ENCODE data around the gene ENPP7. TPM values are rescaled to one million over a fixed set of nuclear protein-coding genes. Genes with fewer than 3 reads are reported as not detected.

The ENPP7 gene
- total and polyA plus RNA-seq, 2 donors from 2014 or later = 0.94 to 3.7 TPM

GRCh38 chr17:79695797-79696609, 34.7 kb upstream of the ENPP7 start:
- intact Hi-C loops (cut with DNase I) = no loop called here
- no peaks in the 10 kb centered on the region for H3K27me3 ChIP-seq (ENCODE audit: control insufficient read depth, insufficient read depth, low read length)
- H3K36me3 ChIP-seq (ENCODE audit: control insufficient read depth in 2 of 3, insufficient read depth in 3 of 3, low read length in 3 of 3) = no peaks in the 10 kb centered on the region
- no peak overlapping the region for H3K27ac ChIP-seq (ENCODE audit: low read depth in 2 of 2, low read length in 2 of 2)
- no peak for TF ChIP-seq CTCF (IDR thresholded peaks at IDR 0.05; ENCODE audit: borderline replicate concordance, extremely low read depth, insufficient read depth)
- DNase-seq (peak in 3 of 5 donors; percentile 57 to 83 (median 62)), FAIRE-seq (no peak)
- H3K4me3 ChIP-seq (ENCODE audit: low read length in 3 of 3) = no peak overlapping the region
- H3K4me1 ChIP-seq (ENCODE audit: control insufficient read depth in 2 of 3, insufficient read depth in 2 of 3, low read depth in 1 of 3, low read length in 3 of 3) = peaks cover 0 to 7% (median 0%) of the 10 kb centered on the region in 3 donors
- H3K9ac ChIP-seq (ENCODE audit: low read length in 3 of 3) = no peak overlapping the region
- H3K9me3 ChIP-seq (ENCODE audit: control insufficient read depth in 2 of 3, insufficient read depth in 1 of 3, low read length in 3 of 3) = no peaks in the 10 kb centered on the region

- no peak for FAIRE-seq
- no peak overlapping the region for H3K4me3 ChIP-seq (ENCODE audit: low read length in 3 of 3)
- intact Hi-C loops (cut with DNase I) = no loop called here
Measured at GRCh38 chr17:79696610-79696982, 34.1 kb upstream of the ENPP7 start.

DNA sequence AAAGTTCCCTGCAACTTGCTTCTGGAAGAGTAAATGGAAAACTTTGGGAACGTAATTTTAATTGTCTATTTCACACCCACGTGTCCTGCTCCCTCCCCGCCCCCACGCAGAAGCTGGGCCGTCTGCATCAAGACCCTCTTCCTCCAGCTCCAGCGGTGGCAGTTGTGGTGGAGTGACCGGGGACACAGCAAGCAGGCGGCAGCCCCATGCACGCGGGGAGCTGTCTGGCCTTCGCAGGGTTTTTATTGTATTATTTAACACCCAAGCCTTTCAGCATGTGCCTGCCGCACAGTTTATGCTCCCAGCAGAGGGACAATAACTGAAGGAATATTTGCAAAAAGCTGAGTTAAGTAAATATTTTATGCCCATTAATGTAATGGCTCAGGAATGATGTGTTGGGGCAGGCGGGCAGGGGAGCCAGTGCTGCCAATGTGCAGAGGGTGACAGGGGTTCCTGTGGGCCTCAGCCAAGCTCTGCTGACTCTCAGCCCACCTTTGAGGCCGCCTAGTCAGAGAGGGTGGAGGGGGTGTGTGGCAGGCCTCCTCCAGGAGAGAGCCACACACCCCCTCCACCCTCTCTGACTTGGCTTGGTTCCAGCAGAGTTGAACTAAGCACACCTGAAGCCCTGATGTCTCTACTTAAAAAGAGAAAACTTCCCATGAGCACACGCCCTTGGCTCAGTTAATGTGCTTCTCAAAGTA, 32.4 kb upstream of the ENPP7 start:
- H3K9me3 ChIP-seq (ENCODE audit: control insufficient read depth in 2 of 3, insufficient read depth in 1 of 3, low read length in 3 of 3) = no peaks in the 10 kb centered on the region
- H3K4me1 ChIP-seq (ENCODE audit: control insufficient read depth in 2 of 3, insufficient read depth in 2 of 3, low read depth in 1 of 3, low read length in 3 of 3) = peaks cover 0 to 7% (median 0%) of the 10 kb centered on the region in 3 donors
- H3K36me3 ChIP-seq (ENCODE audit: control insufficient read depth in 2 of 3, insufficient read depth in 3 of 3, low read length in 3 of 3) = no peaks in the 10 kb centered on the region
- DNase-seq (peak in 3 of 5 donors; percentile 26 to 49 (median 35)), FAIRE-seq (no peak)
- H3K27me3 ChIP-seq (ENCODE audit: control insufficient read depth, insufficient read depth, low read length) = no peaks in the 10 kb centered on the region
- H3K9ac ChIP-seq (ENCODE audit: low read length in 3 of 3) = no peak overlapping the region
- intact Hi-C loops (cut with DNase I) = no loop called here
- no peak overlapping the region for H3K27ac ChIP-seq (ENCODE audit: low read depth in 2 of 2, low read length in 2 of 2)
- TF ChIP-seq CTCF (IDR thresholded peaks at IDR 0.05; ENCODE audit: borderline replicate concordance, extremely low read depth, insufficient read depth) = no peak
- no peak overlapping the region for H3K4me3 ChIP-seq (ENCODE audit: low read length in 3 of 3)

More at GRCh38 chr17:79696610-79696982, 34.1 kb upstream of the ENPP7 start:
- Histone ChIP-seq H3K36me3 (ENCODE audit: control insufficient read depth in 2 of 3, insufficient read depth in 3 of 3, low read length in 3 of 3) (no peaks in the 10 kb centered on the region), H3K9me3 (ENCODE audit: control insufficient read depth in 2 of 3, insufficient read depth in 1 of 3, low read length in 3 of 3) (no peaks in the 10 kb centered on the region), H3K27ac (ENCODE audit: low read depth in 2 of 2, low read length in 2 of 2) (no peak overlapping the region), H3K4me1 (ENCODE audit: control insufficient read depth in 2 of 3, insufficient read depth in 2 of 3, low read depth in 1 of 3, low read length in 3 of 3) (peaks cover 0 to 7% (median 0%) of the 10 kb centered on the region in 3 donors), H3K27me3 (ENCODE audit: control insufficient read depth, insufficient read depth, low read length) (no peaks in the 10 kb centered on the region), H3K9ac (ENCODE audit: low read length in 3 of 3) (no peak overlapping the region)
- DNase-seq = no peak
- no peak for TF ChIP-seq CTCF (IDR thresholded peaks at IDR 0.05; ENCODE audit: borderline replicate concordance, extremely low read depth, insufficient read depth)
